Chondrocyte (in vitro differentiated cells): ENCODE data around the gene STAT4. TPM values are rescaled to one million over a fixed set of nuclear protein-coding genes. Genes with fewer than 3 reads are reported as not detected.

Experiments
- DNase-seq: peaks from one replicate; pipeline ENCODE4 v3.0.0; 2021; ENCODE audit warnings: mixed read lengths, low spot score
- H3K27ac Mint-ChIP-seq: one replicate; pipeline ENCODE4 v1.8.0; 2021; ENCODE audit warnings: mild to moderate bottlenecking, moderate library complexity, mixed read lengths; ENCODE audit not compliant: unreplicated experiment
- H3K27me3 Mint-ChIP-seq: 2 replicates; pipeline ENCODE4 v1.8.0; 2021; ENCODE audit warnings: low read depth, mixed read lengths
- H3K36me3 Mint-ChIP-seq: 2 replicates; pipeline ENCODE4 v1.8.0; 2021; ENCODE audit warnings: low read depth, mixed read lengths
- H3K4me1 Mint-ChIP-seq: 2 replicates; pipeline ENCODE4 v1.8.0; 2021; ENCODE audit warnings: low read depth, mild to moderate bottlenecking, mixed read lengths
- H3K4me3 Mint-ChIP-seq: one replicate; pipeline ENCODE4 v1.8.0; 2021; ENCODE audit warnings: mild to moderate bottlenecking, moderate library complexity, mixed read lengths; ENCODE audit not compliant: unreplicated experiment
- H3K9me3 Mint-ChIP-seq: 2 replicates; pipeline ENCODE4 v1.8.0; 2021; ENCODE audit warnings: low read depth, mixed read lengths
- total RNA-seq: library from RNA; stranded (reverse); gene quantifications from 3 replicates; pipeline ENCODE4 v1.2.1, GENCODE V29; 2021
- TF ChIP-seq, protein P1 (sequence below): fragments of 200-600 bp; sonication (generic); IDR thresholded peaks from 2 replicates; pipeline ENCODE4 v1.5.0; 2021; ENCODE audit warnings: antibody characterized with exemption, mild to moderate bottlenecking, moderate library complexity

The STAT4 gene
- total RNA-seq, 1 donor from 2014 or later = 12.4 TPM

DNA sequence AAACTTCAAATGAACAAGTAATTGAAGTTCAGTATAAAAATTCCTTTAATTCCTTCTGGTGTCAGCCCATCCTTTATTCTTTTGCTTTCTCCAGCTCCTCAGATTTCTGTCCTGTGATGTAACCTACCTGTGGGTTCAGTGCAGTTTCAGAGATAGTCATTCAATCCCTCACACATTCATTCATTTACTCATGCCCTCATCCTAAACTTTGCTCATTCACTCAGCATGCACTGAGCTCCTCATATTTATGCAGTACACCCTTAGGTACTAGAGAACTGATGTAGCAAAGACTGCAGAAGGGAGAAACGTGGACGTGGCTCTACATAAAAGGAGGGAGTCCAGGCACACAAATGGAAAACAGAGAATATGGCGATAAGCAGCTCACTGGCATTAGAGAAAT lies 91.5 kb downstream of the STAT4 start:
- peaks cover 4% of the 10 kb centered on the region for H3K36me3 Mint-ChIP-seq
- peaks cover 14% of the 10 kb centered on the region for H3K4me1 Mint-ChIP-seq
- DNase-seq = no peak
- no peak overlapping the region for H3K27ac Mint-ChIP-seq
- no peak overlapping the region for H3K4me3 Mint-ChIP-seq
- H3K27me3 Mint-ChIP-seq = no peaks in the 10 kb centered on the region
- TF ChIP-seq, protein P1, sequence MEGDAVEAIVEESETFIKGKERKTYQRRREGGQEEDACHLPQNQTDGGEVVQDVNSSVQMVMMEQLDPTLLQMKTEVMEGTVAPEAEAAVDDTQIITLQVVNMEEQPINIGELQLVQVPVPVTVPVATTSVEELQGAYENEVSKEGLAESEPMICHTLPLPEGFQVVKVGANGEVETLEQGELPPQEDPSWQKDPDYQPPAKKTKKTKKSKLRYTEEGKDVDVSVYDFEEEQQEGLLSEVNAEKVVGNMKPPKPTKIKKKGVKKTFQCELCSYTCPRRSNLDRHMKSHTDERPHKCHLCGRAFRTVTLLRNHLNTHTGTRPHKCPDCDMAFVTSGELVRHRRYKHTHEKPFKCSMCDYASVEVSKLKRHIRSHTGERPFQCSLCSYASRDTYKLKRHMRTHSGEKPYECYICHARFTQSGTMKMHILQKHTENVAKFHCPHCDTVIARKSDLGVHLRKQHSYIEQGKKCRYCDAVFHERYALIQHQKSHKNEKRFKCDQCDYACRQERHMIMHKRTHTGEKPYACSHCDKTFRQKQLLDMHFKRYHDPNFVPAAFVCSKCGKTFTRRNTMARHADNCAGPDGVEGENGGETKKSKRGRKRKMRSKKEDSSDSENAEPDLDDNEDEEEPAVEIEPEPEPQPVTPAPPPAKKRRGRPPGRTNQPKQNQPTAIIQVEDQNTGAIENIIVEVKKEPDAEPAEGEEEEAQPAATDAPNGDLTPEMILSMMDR = no peak
- H3K9me3 Mint-ChIP-seq = no peaks in the 10 kb centered on the region

DNA sequence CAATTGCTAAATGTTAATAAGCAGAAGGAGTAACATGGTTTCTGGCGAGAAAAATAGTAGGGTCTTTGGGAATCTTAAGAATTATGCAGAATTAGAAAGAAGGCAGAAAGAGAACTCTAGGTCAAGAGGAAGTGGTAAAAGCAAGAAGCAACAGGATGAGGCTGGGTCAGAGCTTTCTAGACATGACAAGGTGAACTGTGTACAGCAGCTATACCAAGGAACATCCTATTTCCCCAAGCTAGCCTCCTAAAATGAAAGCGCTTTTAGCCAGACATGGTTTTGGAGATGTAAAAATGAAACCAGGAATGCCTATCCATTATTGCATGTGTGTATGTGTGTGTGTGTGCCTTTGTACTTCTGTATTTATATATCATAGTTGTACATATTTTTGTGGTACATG lies 94.6 kb downstream of the STAT4 start:
- TF ChIP-seq, protein P1 = no peak
- DNase-seq = no peak
- Mint-ChIP-seq H3K27ac (no peak overlapping the region), H3K9me3 (no peaks in the 10 kb centered on the region), H3K4me1 (peaks cover 15% of the 10 kb centered on the region), H3K36me3 (peaks cover 1% of the 10 kb centered on the region), H3K27me3 (no peaks in the 10 kb centered on the region), H3K4me3 (no peak overlapping the region)

DNA sequence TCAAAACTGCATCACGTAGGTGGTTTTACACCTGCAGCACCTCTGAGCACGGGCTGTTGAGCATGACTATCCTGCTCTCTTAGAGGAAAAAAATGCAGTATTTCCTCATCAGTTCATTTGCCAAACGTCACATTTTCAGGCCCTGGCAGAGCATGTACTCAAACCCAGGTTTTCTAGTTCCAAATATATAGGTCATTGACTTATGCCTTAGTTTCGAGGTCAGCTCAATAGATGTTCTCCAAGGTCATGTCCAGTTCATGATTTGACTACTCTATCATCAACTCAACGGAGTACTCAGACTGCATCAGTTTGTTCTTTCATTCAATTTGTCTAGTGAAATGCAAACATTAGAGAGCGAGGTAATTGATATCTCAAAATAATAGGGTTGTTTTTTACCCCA lies 97.5 kb downstream of the STAT4 start:
- Mint-ChIP-seq H3K9me3 (no peaks in the 10 kb centered on the region), H3K27ac (no peak overlapping the region), H3K4me3 (no peak overlapping the region), H3K36me3 (no peaks in the 10 kb centered on the region), H3K4me1 (peaks cover 14% of the 10 kb centered on the region), H3K27me3 (no peaks in the 10 kb centered on the region)
- TF ChIP-seq, protein P1 = no peak
- no peak for DNase-seq

DNA sequence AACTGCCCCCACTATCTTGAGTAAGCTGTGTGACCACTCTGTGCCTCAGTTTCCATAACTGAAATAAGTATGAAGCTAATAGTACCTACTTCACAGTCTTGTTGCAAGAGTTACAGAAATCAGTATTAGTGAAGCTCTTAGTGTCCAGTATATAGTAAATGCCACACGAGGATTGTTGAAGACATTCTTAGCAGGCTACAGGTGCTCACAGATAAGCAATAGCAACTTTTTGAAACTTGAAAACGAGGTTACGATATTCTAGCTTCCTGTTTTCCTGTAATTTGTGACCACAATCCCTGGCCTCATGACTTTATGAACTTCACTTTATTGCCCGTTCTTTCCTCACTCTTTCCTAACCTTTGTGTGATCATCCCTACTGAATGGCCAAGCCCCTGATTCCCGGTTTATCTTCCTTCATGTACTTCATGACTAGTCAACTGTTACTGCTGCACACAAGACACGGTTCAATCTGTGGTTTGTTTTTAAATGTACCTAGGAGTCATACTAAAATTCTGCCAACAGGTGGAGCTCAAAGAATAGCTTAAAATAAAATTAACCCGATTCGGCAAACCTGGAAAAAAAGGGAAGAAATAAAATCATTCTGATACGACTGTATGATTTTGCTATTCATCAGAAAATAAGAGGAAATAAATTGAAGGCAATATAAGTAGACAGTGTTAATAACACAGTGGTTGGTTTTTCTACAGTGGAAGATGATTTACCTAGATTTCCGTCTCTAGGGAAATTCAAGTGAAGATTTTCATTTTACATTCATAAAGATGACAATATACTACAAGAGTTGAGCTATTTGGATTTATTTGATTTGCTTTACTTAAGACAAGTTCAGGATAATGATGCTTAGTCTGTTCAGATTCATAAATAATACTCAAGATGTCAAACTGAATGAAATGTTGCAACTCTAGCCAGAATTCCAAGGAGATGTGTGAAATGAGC lies 98.7 kb downstream of the STAT4 start:
- H3K4me1 Mint-ChIP-seq = peaks cover 22% of the 10 kb centered on the region
- no peak overlapping the region for H3K4me3 Mint-ChIP-seq
- H3K9me3 Mint-ChIP-seq = no peaks in the 10 kb centered on the region
- no peaks in the 10 kb centered on the region for H3K36me3 Mint-ChIP-seq
- H3K27me3 Mint-ChIP-seq = no peaks in the 10 kb centered on the region
- TF ChIP-seq, protein P1 = peak; percentile 91
- no peak overlapping the region for H3K27ac Mint-ChIP-seq
- DNase-seq = no peak

DNA sequence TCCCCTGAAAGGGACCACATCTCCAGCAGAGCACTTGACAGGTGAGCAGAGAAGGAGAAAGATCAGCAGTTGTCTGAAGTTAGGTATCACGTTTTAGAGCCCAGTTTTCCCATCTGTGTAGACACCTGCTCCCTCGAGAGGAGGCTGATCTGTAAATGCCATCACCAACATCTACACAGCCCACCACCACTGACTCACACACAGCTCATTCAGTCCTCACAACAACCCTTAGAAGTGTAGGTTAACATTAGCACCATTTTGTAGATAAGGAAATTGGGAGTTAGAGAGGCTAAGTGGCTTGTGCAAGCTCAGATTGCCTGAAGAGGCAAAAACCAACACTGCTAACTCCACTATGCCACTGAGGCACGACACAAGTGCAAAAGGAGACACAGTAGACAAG lies 99.6 kb downstream of the STAT4 start:
- Mint-ChIP-seq H3K27ac (no peak overlapping the region), H3K27me3 (no peaks in the 10 kb centered on the region), H3K4me3 (no peak overlapping the region), H3K4me1 (peaks cover 22% of the 10 kb centered on the region), H3K9me3 (no peaks in the 10 kb centered on the region), H3K36me3 (no peaks in the 10 kb centered on the region)
- no peak for DNase-seq
- TF ChIP-seq, protein P1 = no peak
